Kidney (tissue), 14 donors: ENCODE measurements around the gene KCNJ14. TPM values are rescaled to one million over a fixed set of nuclear protein-coding genes. Genes with fewer than 3 reads are reported as not detected.
"Not testable (repeated sequence)": the region's sequence is repeated elsewhere in the genome, so short reads cannot be mapped to it uniquely, and the experiment has no call there.

Source experiments
- DNase-seq, 5 donors: peaks; one replicate each; pipeline ENCODE4 v3.0.0-alpha.2; 2013 to 2020
- FAIRE-seq: peaks from 2 replicates; lab custom pipeline; 2012; peaks lifted over from hg19 to GRCh38; lab: Jason Lieb, UNC
- H3K27ac ChIP-seq, 2 donors: one replicate each; pipeline ENCODE4 v1.7.0; 2013; ENCODE audit warnings: low read depth in 2 of 2, low read length in 2 of 2, inconsistent platforms in 1 of 2
- H3K27me3 ChIP-seq: one replicate; pipeline ENCODE4 v1.7.1; 2013; ENCODE audit warnings: low read length, inconsistent platforms; ENCODE audit not compliant: control insufficient read depth, insufficient read depth
- H3K36me3 ChIP-seq, 3 donors: one replicate each; pipeline versions ENCODE4 v1.7.0 to v1.7.1; 2013; ENCODE audit warnings: low read length in 3 of 3, control low read depth in 1 of 3, inconsistent platforms in 1 of 3; ENCODE audit not compliant: insufficient read depth in 3 of 3, control insufficient read depth in 2 of 3
- H3K4me1 ChIP-seq, 3 donors: one replicate each; pipeline versions ENCODE4 v1.7.0 to v1.7.1; 2013; ENCODE audit warnings: low read length in 3 of 3, inconsistent platforms in 1 of 3, low read depth in 1 of 3; ENCODE audit not compliant: control insufficient read depth in 2 of 3, insufficient read depth in 2 of 3
- H3K4me3 ChIP-seq, 3 donors: one replicate each; pipeline versions ENCODE4 v1.7.0 to v1.8.1; 2013; ENCODE audit warnings: low read length in 3 of 3, control low read depth in 1 of 3, inconsistent platforms in 1 of 3
- H3K9ac ChIP-seq, 3 donors: one replicate each; pipeline versions ENCODE4 v1.7.0 to v1.7.1; 2013; ENCODE audit warnings: low read length in 3 of 3, control low read depth in 1 of 3, inconsistent platforms in 1 of 3
- H3K9me3 ChIP-seq, 3 donors: one replicate each; pipeline versions ENCODE4 v1.7.0 to v1.7.1; 2013; ENCODE audit warnings: low read length in 3 of 3, control low read depth in 1 of 3, inconsistent platforms in 1 of 3; ENCODE audit not compliant: control insufficient read depth in 2 of 3, insufficient read depth in 1 of 3
- CTCF ChIP-seq: IDR thresholded peaks from 3 replicates; pipeline ENCODE4 v1.5.1; 2012; ENCODE audit warnings: mild to moderate bottlenecking, moderate library complexity, borderline replicate concordance; ENCODE audit not compliant: insufficient read depth; ENCODE audit errors: extremely low read depth
- intact Hi-C: fragments of 100-400 bp; cut with DNase I; formaldehyde crosslinking; loops from one replicate; pipeline ENCODE4 v1.11.1; 2022
- polyA plus RNA-seq: library from polyadenylated mRNA; stranded (reverse); fragments of 350-450 nt; fragmentation: Illumina TruSeq; extraction: RNeasy Lipid Tissue Mini Kit (QIAGEN cat#74804); gene quantifications from one replicate; pipeline ENCODE4 v1.2.3, GENCODE V29; 2014; ENCODE audit warnings: low read depth, low replicate concordance; ENCODE audit not compliant: insufficient read depth
- total RNA-seq: library from RNA; stranded (reverse); fragmentation: NEBNext Ultra II Directional; extraction: Animal tissue kit (Norgen Biotek cat#: 25700); gene quantifications from one replicate; pipeline ENCODE4 v1.2.1, GENCODE V29; 2021
- donor health status: control.
- donor health status: control.
- donor health status: control.
- donor health status: control.
- donor health status: control.
- donor health status: DM: yes; HTN: yes; CAD: no.
- donor health status: Normal renal cell carcinoma (clear cell type).

The KCNJ14 gene
- total and polyA plus RNA-seq, 2 donors from 2014 or later = 0.28 to 1.0 TPM

GRCh38 chr19:48484931-48485612 lies 29.7 kb downstream of the KCNJ14 start:
- no peak for FAIRE-seq

GRCh38 chr19:48486706-48487105 lies 31.3 kb downstream of the KCNJ14 start:
- H3K27ac ChIP-seq = not testable (repeated sequence)

More at GRCh38 chr19:48484931-48485612, 29.7 kb downstream of the KCNJ14 start:
- Histone ChIP-seq H3K36me3 (no peaks in the 10 kb centered on the region), H3K4me1 (peaks cover 0 to 8% (median 0%) of the 10 kb centered on the region in 3 donors), H3K27ac (no peak overlapping the region), H3K4me3 (no peak overlapping the region), H3K27me3 (no peaks in the 10 kb centered on the region), H3K9ac (no peak overlapping the region), H3K9me3 (no peaks in the 10 kb centered on the region)
- intact Hi-C loops = loop anchor here (10.0 kb wide), 1 partner anchor 100 kb away; no protein-coding TSS in a partner anchor
- TF ChIP-seq CTCF = no peak
- DNase-seq = peak in 1 of 5 donors; percentile 54

GRCh38 chr19:48487544-48487943 lies 32.2 kb downstream of the KCNJ14 start:
- FAIRE-seq (no peak), DNase-seq (no peak)
- Histone ChIP-seq H3K27me3 (no peaks in the 10 kb centered on the region), H3K9ac (no peak overlapping the region), H3K4me1 (peaks cover 0 to 3% (median 0%) of the 10 kb centered on the region in 3 donors), H3K4me3 (no peak overlapping the region), H3K36me3 (no peaks in the 10 kb centered on the region), H3K9me3 (no peaks in the 10 kb centered on the region), H3K27ac (peak overlapping the region; percentile 8 to 48)
- no peak for TF ChIP-seq CTCF
- intact Hi-C loops = loop anchor here (10.0 kb wide), 1 partner anchor 97 kb away; no protein-coding TSS in a partner anchor

More at GRCh38 chr19:48486706-48487105, 31.3 kb downstream of the KCNJ14 start:
- DNase-seq, H3K4me3 ChIP-seq, H3K9me3 ChIP-seq, H3K4me1 ChIP-seq, H3K9ac ChIP-seq, H3K27me3 ChIP-seq, FAIRE-seq, H3K36me3 ChIP-seq: not testable (repeated sequence)
- intact Hi-C loops = loop anchor here (10.0 kb wide), 1 partner anchor 98 kb away; no protein-coding TSS in a partner anchor

GRCh38 chr19:48487948-48488347 lies 32.6 kb downstream of the KCNJ14 start:
- Histone ChIP-seq H3K4me1 (peaks cover 0 to 3% (median 0%) of the 10 kb centered on the region in 3 donors), H3K9me3 (no peaks in the 10 kb centered on the region), H3K4me3 (no peak overlapping the region), H3K9ac (no peak overlapping the region), H3K27ac (peak overlapping the region; percentile 8 to 48), H3K27me3 (no peaks in the 10 kb centered on the region), H3K36me3 (no peaks in the 10 kb centered on the region)
- FAIRE-seq = no peak
- peak in 1 of 5 donors; percentile 92 for DNase-seq
- intact Hi-C loops = loop anchor here (10.0 kb wide), 1 partner anchor 97 kb away; no protein-coding TSS in a partner anchor
- TF ChIP-seq CTCF = no peak

GRCh38 chr19:48488478-48488877 lies 33.1 kb downstream of the KCNJ14 start:
- not testable (repeated sequence) for H3K4me1 ChIP-seq, H3K4me3 ChIP-seq, H3K36me3 ChIP-seq, H3K9ac ChIP-seq, H3K9me3 ChIP-seq, FAIRE-seq, H3K27me3 ChIP-seq, H3K27ac ChIP-seq, DNase-seq
- intact Hi-C loops = loop anchor here (10.0 kb wide), 1 partner anchor 96 kb away; no protein-coding TSS in a partner anchor
